WTC11 (cell line): ENCODE data around the gene RPL7L1. TPM values are rescaled to one million over a fixed set of nuclear protein-coding genes. Genes with fewer than 3 reads are reported as not detected.

Experiments
- ATAC-seq: fragments of 200-7000 bp; cut with Tn5 transposase; 2 replicates; pipeline ENCODE4 v1.10.0; 2021; ENCODE audit warnings: mild to moderate bottlenecking, moderate library complexity
- CTCF ChIA-PET: fragments of 300-600 bp; sonication (Branson Sonifier 250); formaldehyde crosslinking; loops from one replicate; lab custom pipeline; 2021; ENCODE audit warnings: antibody characterized with exemption; lab: Charles Lee
- POLR2A ChIA-PET: fragments of 350-600 bp; sonication (Branson Sonifier 250); formaldehyde crosslinking; loops from one replicate; lab custom pipeline; 2021; ENCODE audit warnings: antibody characterized with exemption; lab: Charles Lee
- DNase-seq: peaks from one replicate; pipeline ENCODE4 v3.0.0; 2021; ENCODE audit warnings: low spot score
- H3K27ac Mint-ChIP-seq: 2 replicates; pipeline ENCODE4 v1.8.0; 2021; ENCODE audit warnings: mixed read lengths
- H3K27me3 Mint-ChIP-seq: 2 replicates; pipeline ENCODE4 v1.8.0; 2021; ENCODE audit warnings: low read depth, mild to moderate bottlenecking, moderate library complexity, mixed read lengths
- H3K36me3 Mint-ChIP-seq: 2 replicates; pipeline ENCODE4 v1.8.0; 2021; ENCODE audit warnings: mixed read lengths
- H3K4me1 Mint-ChIP-seq: 2 replicates; pipeline ENCODE4 v1.8.0; 2022; ENCODE audit warnings: mixed read lengths
- H3K4me3 Mint-ChIP-seq: 2 replicates; pipeline ENCODE4 v1.8.0; 2021; ENCODE audit warnings: mild to moderate bottlenecking, moderate library complexity, mixed read lengths
- H3K9me3 Mint-ChIP-seq: 2 replicates; pipeline ENCODE4 v1.8.0; 2021; ENCODE audit warnings: mixed read lengths
- EMX1 ChIP-seq: fragments of 250-450 bp; sonication (Bioruptor Pico); IDR thresholded peaks from 2 replicates; pipeline ENCODE4 v1.8.0; 2021; ENCODE audit warnings: mild to moderate bottlenecking
- ETV6 ChIP-seq: sonication (generic); formaldehyde crosslinking; IDR thresholded peaks from 2 replicates; pipeline ENCODE4 v1.8.1; 2022; ENCODE audit warnings: mild to moderate bottlenecking, missing genetic modification reagents
- FOXP1 ChIP-seq: sonication (generic); formaldehyde crosslinking; IDR thresholded peaks from 2 replicates; pipeline ENCODE4 v1.8.0; 2022; ENCODE audit warnings: missing genetic modification reagents, mild to moderate bottlenecking, moderate library complexity, borderline replicate concordance
- IRF2 ChIP-seq: sonication (generic); formaldehyde crosslinking; IDR thresholded peaks from 2 replicates; pipeline ENCODE4 v1.8.0; 2022; ENCODE audit warnings: low read depth, missing genetic modification reagents, borderline replicate concordance
- MXD4 ChIP-seq: fragments of 250-450 bp; sonication (Bioruptor Pico); IDR thresholded peaks from 2 replicates; pipeline ENCODE4 v1.8.0; 2021; ENCODE audit warnings: mild to moderate bottlenecking, moderate library complexity, borderline replicate concordance
- NFYB ChIP-seq: sonication (generic); formaldehyde crosslinking; conservative IDR thresholded peaks from 2 replicates; pipeline ENCODE4 v1.8.0; 2022; ENCODE audit warnings: low read depth, missing genetic modification reagents
- NR2C2 ChIP-seq: sonication (generic); formaldehyde crosslinking; IDR thresholded peaks from 2 replicates; pipeline ENCODE4 v1.8.0; 2022; ENCODE audit warnings: mild to moderate bottlenecking, missing genetic modification reagents
- PRRX2 ChIP-seq: fragments of 250-450 bp; sonication (Bioruptor Pico); IDR thresholded peaks from 2 replicates; pipeline ENCODE4 v1.8.0; 2021; ENCODE audit warnings: mild to moderate bottlenecking
- RELA ChIP-seq: sonication (generic); formaldehyde crosslinking; IDR thresholded peaks from 2 replicates; pipeline ENCODE4 v1.8.1; 2022; ENCODE audit warnings: missing genetic modification reagents, mild to moderate bottlenecking, borderline replicate concordance
- RORB ChIP-seq: fragments of 250-450 bp; sonication (Bioruptor Pico); IDR thresholded peaks from 2 replicates; pipeline ENCODE4 v1.9.0; 2021; ENCODE audit warnings: mild to moderate bottlenecking
- SMAD3 ChIP-seq: sonication (generic); formaldehyde crosslinking; IDR thresholded peaks from 2 replicates; pipeline ENCODE4 v1.8.0; 2022; ENCODE audit warnings: missing genetic modification reagents, mild to moderate bottlenecking, borderline replicate concordance
- SMAD4 ChIP-seq: sonication (generic); formaldehyde crosslinking; IDR thresholded peaks from 2 replicates; pipeline ENCODE4 v1.8.0; 2022; ENCODE audit warnings: mild to moderate bottlenecking, missing genetic modification reagents
- SP1 ChIP-seq: sonication (generic); formaldehyde crosslinking; conservative IDR thresholded peaks from 2 replicates; pipeline ENCODE4 v1.8.1; 2022; ENCODE audit warnings: missing genetic modification reagents
- TCF7 ChIP-seq: sonication (generic); formaldehyde crosslinking; IDR thresholded peaks from 2 replicates; pipeline ENCODE4 v1.8.0; 2022; ENCODE audit warnings: mild to moderate bottlenecking, low read depth, missing genetic modification reagents, moderate library complexity
- ZBTB21 ChIP-seq: sonication (generic); formaldehyde crosslinking; IDR thresholded peaks from 2 replicates; pipeline ENCODE4 v1.8.1; 2023; ENCODE audit warnings: mild to moderate bottlenecking, missing genetic modification reagents, borderline replicate concordance
- ZNF121 ChIP-seq: sonication (generic); formaldehyde crosslinking; IDR thresholded peaks from 2 replicates; pipeline ENCODE4 v1.8.0; 2023; ENCODE audit warnings: missing genetic modification reagents
- ZNF219 ChIP-seq: sonication (generic); formaldehyde crosslinking; IDR thresholded peaks from 2 replicates; pipeline ENCODE4 v1.8.0; 2023; ENCODE audit warnings: missing genetic modification reagents, mild to moderate bottlenecking, borderline replicate concordance
- ZNF396 ChIP-seq: fragments of 250-450 bp; sonication (Bioruptor Pico); IDR thresholded peaks from 2 replicates; pipeline ENCODE4 v1.8.0; 2021; ENCODE audit warnings: mild to moderate bottlenecking, moderate library complexity, borderline replicate concordance
- total RNA-seq: library from RNA; stranded (reverse); gene quantifications from 3 replicates; pipeline ENCODE4 v1.2.3, GENCODE V29; 2021
- TF ChIP-seq, protein P1 (sequence below): sonication (generic); formaldehyde crosslinking; IDR thresholded peaks from 2 replicates; pipeline ENCODE4 v1.8.0; 2023; ENCODE audit warnings: missing genetic modification reagents, mild to moderate bottlenecking, borderline replicate concordance
- TF ChIP-seq, protein P2 (sequence below): sonication (generic); formaldehyde crosslinking; IDR thresholded peaks from 2 replicates; pipeline ENCODE4 v1.8.1; 2023; ENCODE audit warnings: mild to moderate bottlenecking, moderate library complexity, missing genetic modification reagents
- TF ChIP-seq, protein P3 (sequence below): sonication (generic); formaldehyde crosslinking; IDR thresholded peaks from 2 replicates; pipeline ENCODE4 v1.8.1; 2022; ENCODE audit warnings: low read depth, missing genetic modification reagents, borderline replicate concordance
- TF ChIP-seq, protein P4 (sequence below): sonication (generic); formaldehyde crosslinking; conservative IDR thresholded peaks from 2 replicates; pipeline ENCODE4 v1.8.1; 2023; ENCODE audit warnings: mild to moderate bottlenecking, low read depth, missing genetic modification reagents, moderate library complexity
- TF ChIP-seq, protein P5 (sequence below): sonication (generic); formaldehyde crosslinking; conservative IDR thresholded peaks from 2 replicates; pipeline ENCODE4 v1.8.1; 2022; ENCODE audit warnings: mild to moderate bottlenecking, missing genetic modification reagents
- TF ChIP-seq, protein P6 (sequence below): sonication (generic); formaldehyde crosslinking; IDR thresholded peaks from 2 replicates; pipeline ENCODE4 v1.8.0; 2022; ENCODE audit warnings: mild to moderate bottlenecking, missing genetic modification reagents
- TF ChIP-seq, protein P7 (sequence below): sonication (generic); formaldehyde crosslinking; IDR thresholded peaks from 2 replicates; pipeline ENCODE4 v1.8.1; 2023; ENCODE audit warnings: mild to moderate bottlenecking, missing genetic modification reagents, moderate library complexity

The RPL7L1 gene
- total RNA-seq, 1 experiment from 2014 or later = 107 TPM

DNA sequence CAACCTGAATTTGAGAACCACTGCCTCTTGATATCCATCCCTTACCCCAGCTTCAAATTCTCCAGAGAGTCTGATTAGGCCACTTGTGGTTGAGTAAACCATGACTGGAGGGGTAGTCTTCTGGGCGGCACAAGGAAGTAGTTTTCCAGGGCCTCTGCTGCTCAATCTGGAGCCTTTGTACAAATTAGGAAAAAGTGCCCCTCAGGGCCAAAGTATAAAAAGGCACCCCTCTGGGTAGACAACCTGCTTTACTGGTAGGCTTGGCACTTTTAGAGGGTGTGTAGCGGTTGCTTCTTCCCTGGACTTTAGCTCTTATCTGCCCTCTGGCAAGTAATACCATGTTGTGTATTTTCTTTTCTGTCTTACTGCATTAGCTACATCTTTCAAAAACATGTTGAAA is 32.9 kb upstream of the RPL7L1 start (continued):
- TF ChIP-seq, protein P1, sequence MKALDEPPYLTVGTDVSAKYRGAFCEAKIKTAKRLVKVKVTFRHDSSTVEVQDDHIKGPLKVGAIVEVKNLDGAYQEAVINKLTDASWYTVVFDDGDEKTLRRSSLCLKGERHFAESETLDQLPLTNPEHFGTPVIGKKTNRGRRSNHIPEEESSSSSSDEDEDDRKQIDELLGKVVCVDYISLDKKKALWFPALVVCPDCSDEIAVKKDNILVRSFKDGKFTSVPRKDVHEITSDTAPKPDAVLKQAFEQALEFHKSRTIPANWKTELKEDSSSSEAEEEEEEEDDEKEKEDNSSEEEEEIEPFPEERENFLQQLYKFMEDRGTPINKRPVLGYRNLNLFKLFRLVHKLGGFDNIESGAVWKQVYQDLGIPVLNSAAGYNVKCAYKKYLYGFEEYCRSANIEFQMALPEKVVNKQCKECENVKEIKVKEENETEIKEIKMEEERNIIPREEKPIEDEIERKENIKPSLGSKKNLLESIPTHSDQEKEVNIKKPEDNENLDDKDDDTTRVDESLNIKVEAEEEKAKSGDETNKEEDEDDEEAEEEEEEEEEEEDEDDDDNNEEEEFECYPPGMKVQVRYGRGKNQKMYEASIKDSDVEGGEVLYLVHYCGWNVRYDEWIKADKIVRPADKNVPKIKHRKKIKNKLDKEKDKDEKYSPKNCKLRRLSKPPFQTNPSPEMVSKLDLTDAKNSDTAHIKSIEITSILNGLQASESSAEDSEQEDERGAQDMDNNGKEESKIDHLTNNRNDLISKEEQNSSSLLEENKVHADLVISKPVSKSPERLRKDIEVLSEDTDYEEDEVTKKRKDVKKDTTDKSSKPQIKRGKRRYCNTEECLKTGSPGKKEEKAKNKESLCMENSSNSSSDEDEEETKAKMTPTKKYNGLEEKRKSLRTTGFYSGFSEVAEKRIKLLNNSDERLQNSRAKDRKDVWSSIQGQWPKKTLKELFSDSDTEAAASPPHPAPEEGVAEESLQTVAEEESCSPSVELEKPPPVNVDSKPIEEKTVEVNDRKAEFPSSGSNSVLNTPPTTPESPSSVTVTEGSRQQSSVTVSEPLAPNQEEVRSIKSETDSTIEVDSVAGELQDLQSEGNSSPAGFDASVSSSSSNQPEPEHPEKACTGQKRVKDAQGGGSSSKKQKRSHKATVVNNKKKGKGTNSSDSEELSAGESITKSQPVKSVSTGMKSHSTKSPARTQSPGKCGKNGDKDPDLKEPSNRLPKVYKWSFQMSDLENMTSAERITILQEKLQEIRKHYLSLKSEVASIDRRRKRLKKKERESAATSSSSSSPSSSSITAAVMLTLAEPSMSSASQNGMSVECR = no peak
- TF ChIP-seq, protein P2, sequence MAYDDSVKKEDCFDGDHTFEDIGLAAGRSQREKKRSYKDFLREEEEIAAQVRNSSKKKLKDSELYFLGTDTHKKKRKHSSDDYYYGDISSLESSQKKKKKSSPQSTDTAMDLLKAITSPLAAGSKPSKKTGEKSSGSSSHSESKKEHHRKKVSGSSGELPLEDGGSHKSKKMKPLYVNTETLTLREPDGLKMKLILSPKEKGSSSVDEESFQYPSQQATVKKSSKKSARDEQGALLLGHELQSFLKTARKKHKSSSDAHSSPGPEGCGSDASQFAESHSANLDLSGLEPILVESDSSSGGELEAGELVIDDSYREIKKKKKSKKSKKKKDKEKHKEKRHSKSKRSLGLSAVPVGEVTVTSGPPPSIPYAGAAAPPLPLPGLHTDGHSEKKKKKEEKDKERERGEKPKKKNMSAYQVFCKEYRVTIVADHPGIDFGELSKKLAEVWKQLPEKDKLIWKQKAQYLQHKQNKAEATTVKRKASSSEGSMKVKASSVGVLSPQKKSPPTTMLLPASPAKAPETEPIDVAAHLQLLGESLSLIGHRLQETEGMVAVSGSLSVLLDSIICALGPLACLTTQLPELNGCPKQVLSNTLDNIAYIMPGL (CRISPR knock-in tag) = no peak
- TF ChIP-seq, protein P3, sequence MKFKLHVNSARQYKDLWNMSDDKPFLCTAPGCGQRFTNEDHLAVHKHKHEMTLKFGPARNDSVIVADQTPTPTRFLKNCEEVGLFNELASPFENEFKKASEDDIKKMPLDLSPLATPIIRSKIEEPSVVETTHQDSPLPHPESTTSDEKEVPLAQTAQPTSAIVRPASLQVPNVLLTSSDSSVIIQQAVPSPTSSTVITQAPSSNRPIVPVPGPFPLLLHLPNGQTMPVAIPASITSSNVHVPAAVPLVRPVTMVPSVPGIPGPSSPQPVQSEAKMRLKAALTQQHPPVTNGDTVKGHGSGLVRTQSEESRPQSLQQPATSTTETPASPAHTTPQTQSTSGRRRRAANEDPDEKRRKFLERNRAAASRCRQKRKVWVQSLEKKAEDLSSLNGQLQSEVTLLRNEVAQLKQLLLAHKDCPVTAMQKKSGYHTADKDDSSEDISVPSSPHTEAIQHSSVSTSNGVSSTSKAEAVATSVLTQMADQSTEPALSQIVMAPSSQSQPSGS = no peak
- TF ChIP-seq FOXP1 (CRISPR knock-in tag) (no peak), SP1 (CRISPR knock-in tag) (no peak), IRF2 (CRISPR knock-in tag) (no peak), PRRX2 (CRISPR knock-in tag) (no peak), NFYB (CRISPR knock-in tag) (no peak), SMAD3 (CRISPR knock-in tag) (no peak), EMX1 (CRISPR knock-in tag) (no peak), ZNF396 (no peak)
- TF ChIP-seq, protein P4, sequence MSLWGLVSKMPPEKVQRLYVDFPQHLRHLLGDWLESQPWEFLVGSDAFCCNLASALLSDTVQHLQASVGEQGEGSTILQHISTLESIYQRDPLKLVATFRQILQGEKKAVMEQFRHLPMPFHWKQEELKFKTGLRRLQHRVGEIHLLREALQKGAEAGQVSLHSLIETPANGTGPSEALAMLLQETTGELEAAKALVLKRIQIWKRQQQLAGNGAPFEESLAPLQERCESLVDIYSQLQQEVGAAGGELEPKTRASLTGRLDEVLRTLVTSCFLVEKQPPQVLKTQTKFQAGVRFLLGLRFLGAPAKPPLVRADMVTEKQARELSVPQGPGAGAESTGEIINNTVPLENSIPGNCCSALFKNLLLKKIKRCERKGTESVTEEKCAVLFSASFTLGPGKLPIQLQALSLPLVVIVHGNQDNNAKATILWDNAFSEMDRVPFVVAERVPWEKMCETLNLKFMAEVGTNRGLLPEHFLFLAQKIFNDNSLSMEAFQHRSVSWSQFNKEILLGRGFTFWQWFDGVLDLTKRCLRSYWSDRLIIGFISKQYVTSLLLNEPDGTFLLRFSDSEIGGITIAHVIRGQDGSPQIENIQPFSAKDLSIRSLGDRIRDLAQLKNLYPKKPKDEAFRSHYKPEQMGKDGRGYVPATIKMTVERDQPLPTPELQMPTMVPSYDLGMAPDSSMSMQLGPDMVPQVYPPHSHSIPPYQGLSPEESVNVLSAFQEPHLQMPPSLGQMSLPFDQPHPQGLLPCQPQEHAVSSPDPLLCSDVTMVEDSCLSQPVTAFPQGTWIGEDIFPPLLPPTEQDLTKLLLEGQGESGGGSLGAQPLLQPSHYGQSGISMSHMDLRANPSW (CRISPR knock-in tag) = no peak
- TF ChIP-seq, protein P5, sequence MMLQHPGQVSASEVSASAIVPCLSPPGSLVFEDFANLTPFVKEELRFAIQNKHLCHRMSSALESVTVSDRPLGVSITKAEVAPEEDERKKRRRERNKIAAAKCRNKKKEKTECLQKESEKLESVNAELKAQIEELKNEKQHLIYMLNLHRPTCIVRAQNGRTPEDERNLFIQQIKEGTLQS (CRISPR knock-in tag) = no peak

DNA sequence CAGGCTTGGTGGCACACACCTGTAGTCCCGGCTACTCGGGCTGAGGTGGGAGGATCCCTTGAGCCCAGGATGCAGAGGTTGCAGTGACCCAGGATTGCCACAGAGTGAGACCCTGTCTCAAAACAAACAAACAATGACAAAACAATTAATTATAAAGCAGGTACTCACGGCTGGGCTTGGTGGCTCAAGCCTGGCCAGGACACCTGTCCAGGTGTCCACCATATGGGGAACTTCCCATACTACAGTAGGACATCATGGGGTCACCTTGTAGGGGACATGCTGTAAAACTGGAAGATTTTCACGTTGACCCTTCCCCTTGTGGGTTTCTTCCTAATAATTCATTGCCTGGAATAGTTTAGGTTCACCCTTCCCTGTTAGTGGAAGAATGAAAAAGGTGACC is 30.7 kb upstream of the RPL7L1 start:
- CTCF ChIA-PET = no interaction called here
- H3K27me3 Mint-ChIP-seq = no peaks in the 10 kb centered on the region
- no peak overlapping the region for H3K4me3 Mint-ChIP-seq
- TF ChIP-seq TCF7 (CRISPR knock-in tag) (no peak), ETV6 (CRISPR knock-in tag) (no peak), SMAD4 (CRISPR knock-in tag) (no peak), ZNF121 (CRISPR knock-in tag) (no peak), ZNF219 (no peak), NR2C2 (CRISPR knock-in tag) (no peak), MXD4 (CRISPR knock-in tag) (no peak), RELA (CRISPR knock-in tag) (no peak), RORB (no peak), ZBTB21 (CRISPR knock-in tag) (no peak)
- TF ChIP-seq, protein P6, sequence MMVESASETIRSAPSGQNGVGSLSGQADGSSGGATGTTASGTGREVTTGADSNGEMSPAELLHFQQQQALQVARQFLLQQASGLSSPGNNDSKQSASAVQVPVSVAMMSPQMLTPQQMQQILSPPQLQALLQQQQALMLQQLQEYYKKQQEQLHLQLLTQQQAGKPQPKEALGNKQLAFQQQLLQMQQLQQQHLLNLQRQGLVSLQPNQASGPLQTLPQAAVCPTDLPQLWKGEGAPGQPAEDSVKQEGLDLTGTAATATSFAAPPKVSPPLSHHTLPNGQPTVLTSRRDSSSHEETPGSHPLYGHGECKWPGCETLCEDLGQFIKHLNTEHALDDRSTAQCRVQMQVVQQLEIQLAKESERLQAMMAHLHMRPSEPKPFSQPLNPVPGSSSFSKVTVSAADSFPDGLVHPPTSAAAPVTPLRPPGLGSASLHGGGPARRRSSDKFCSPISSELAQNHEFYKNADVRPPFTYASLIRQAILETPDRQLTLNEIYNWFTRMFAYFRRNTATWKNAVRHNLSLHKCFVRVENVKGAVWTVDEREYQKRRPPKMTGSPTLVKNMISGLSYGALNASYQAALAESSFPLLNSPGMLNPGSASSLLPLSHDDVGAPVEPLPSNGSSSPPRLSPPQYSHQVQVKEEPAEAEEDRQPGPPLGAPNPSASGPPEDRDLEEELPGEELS (CRISPR knock-in tag) = no peak
- TF ChIP-seq, protein P7, sequence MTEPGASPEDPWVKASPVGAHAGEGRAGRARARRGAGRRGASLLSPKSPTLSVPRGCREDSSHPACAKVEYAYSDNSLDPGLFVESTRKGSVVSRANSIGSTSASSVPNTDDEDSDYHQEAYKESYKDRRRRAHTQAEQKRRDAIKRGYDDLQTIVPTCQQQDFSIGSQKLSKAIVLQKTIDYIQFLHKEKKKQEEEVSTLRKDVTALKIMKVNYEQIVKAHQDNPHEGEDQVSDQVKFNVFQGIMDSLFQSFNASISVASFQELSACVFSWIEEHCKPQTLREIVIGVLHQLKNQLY (CRISPR knock-in tag) = no peak

More for the DNA sequence above, 30.7 kb upstream of the RPL7L1 start:
- Mint-ChIP-seq H3K27ac (no peak overlapping the region), H3K4me1 (no peaks in the 10 kb centered on the region), H3K9me3 (no peaks in the 10 kb centered on the region), H3K36me3 (peaks cover 9% of the 10 kb centered on the region)
- POLR2A ChIA-PET = no interaction called here
- ATAC-seq (no peak), DNase-seq (no peak)
